ENCODE results near the gene OTOP2.

- TF ChIP-seq TOX (CRISPR knock-in tag; IDR thresholded peaks at IDR 0.05; ENCODE audit: borderline replicate concordance): no peak
- TF ChIP-seq BACH2 (CRISPR knock-in tag; IDR thresholded peaks at IDR 0.05; ENCODE audit: borderline replicate concordance): no peak
Observed at GRCh38 chr17:74950207-74950606, 26.1 kb downstream of the OTOP2 start.
